ENCODE results near the gene PLD3.
"Not testable (repeated sequence)": the region's sequence is repeated elsewhere in the genome, so short reads cannot be mapped to it uniquely, and the experiment has no call there.

GRCh38 chr19:40370253-40370652, 21.8 kb downstream of the PLD3 start:
- not testable (repeated sequence) for TF ChIP-seq POLR2A, CTCF (IDR thresholded peaks at IDR 0.05)
